NCI-H1092 treated with DMSO at 0.1 percent for 48 hours (cell line): ENCODE data around the gene BBS12.

Experiments
- DNase-seq: peaks from one replicate; lab custom pipeline; 2025; lab: John Stamatoyannopoulos, UW

The BBS12 gene

GRCh38 chr4:122715221-122715620 is 17.3 kb upstream of the BBS12 start:
- no peak for DNase-seq

GRCh38 chr4:122716825-122717448 is 15.6 kb upstream of the BBS12 start:
- peak; percentile 13 for DNase-seq

- DNase-seq: no peak
These were observed 14.2 kb upstream of the BBS12 start for GRCh38 chr4:122718281-122718680.

- no peak for DNase-seq
These were observed 10.2 kb upstream of the BBS12 start for GRCh38 chr4:122722256-122722655.

GRCh38 chr4:122728856-122729255 is 3.6 kb upstream of the BBS12 start:
- no peak for DNase-seq

GRCh38 chr4:122731676-122732075 is 828 bp upstream of the BBS12 start:
- no peak for DNase-seq

GRCh38 chr4:122733787-122734120 is 1.2 kb downstream of the BBS12 start:
- no peak for DNase-seq

GRCh38 chr4:122739174-122739573 is 6.7 kb downstream of the BBS12 start:
- no peak for DNase-seq

- DNase-seq: no peak
These were observed 10.7 kb downstream of the BBS12 start for GRCh38 chr4:122742933-122743829.

GRCh38 chr4:122744229-122744628 is 11.7 kb downstream of the BBS12 start:
- no peak for DNase-seq

GRCh38 chr4:122746485-122746965 is 14.0 kb downstream of the BBS12 start:
- no peak for DNase-seq

GRCh38 chr4:122747068-122747467 is 14.6 kb downstream of the BBS12 start:
- DNase-seq: no peak

GRCh38 chr4:122747883-122748282 is 15.4 kb downstream of the BBS12 start:
- DNase-seq: no peak

- DNase-seq: no peak
These were observed 17.4 kb downstream of the BBS12 start for GRCh38 chr4:122749704-122750454.

- DNase-seq: no peak
These were observed 23.2 kb downstream of the BBS12 start for GRCh38 chr4:122755675-122756074.

- peak; percentile 17 for DNase-seq
These were observed 25.5 kb downstream of the BBS12 start for GRCh38 chr4:122758033-122758432.

GRCh38 chr4:122759639-122760310 is 27.3 kb downstream of the BBS12 start:
- DNase-seq: no peak

GRCh38 chr4:122762520-122762919 is 30.0 kb downstream of the BBS12 start:
- no peak for DNase-seq

GRCh38 chr4:122762966-122763716 is 30.6 kb downstream of the BBS12 start:
- no peak for DNase-seq

- no peak for DNase-seq
These were observed 31.7 kb downstream of the BBS12 start for GRCh38 chr4:122764071-122764820.

- no peak for DNase-seq
These were observed 32.3 kb downstream of the BBS12 start for GRCh38 chr4:122764821-122765215.
